SK-N-SH treated with all-trans-retinoic acid at 6 μM for 48 hours (cell line): ENCODE results near the gene PDE7B.

Source experiments
- ATAC-seq: fragments of 200-7000 bp; cut with Tn5 transposase; 3 replicates; pipeline ENCODE4 v1.9.1; 2020; ENCODE audit warnings: mild to moderate bottlenecking, moderate library complexity
- ARNTL ChIP-seq: fragments of 450-650 bp; formaldehyde crosslinking; IDR thresholded peaks from 2 replicates; pipeline ENCODE4 v1.5.0; 2020; ENCODE audit warnings: low read depth, mild to moderate bottlenecking, moderate library complexity, borderline replicate concordance
- BACH2 ChIP-seq: fragments of 250-450 bp; sonication (Bioruptor Pico); IDR thresholded peaks from 2 replicates; pipeline ENCODE4 v1.9.0; 2021; ENCODE audit warnings: mild to moderate bottlenecking, borderline replicate concordance
- CSDC2 ChIP-seq: fragments of 250-450 bp; sonication (Bioruptor Pico); IDR thresholded peaks from 2 replicates; pipeline ENCODE4 v1.5.0; 2020; ENCODE audit warnings: mild to moderate bottlenecking, moderate library complexity
- ESRRG ChIP-seq: fragments of 250-450 bp; sonication (Bioruptor Pico); IDR thresholded peaks from 2 replicates; pipeline ENCODE4 v1.6.1; 2021; ENCODE audit warnings: mild to moderate bottlenecking
- GLIS3 ChIP-seq: fragments of 250-450 bp; sonication (Bioruptor Pico); IDR thresholded peaks from 2 replicates; pipeline ENCODE4 v1.5.0; 2020; ENCODE audit warnings: mild to moderate bottlenecking, moderate library complexity
- ISL1 ChIP-seq: fragments of 250-450 bp; sonication (Bioruptor Pico); IDR thresholded peaks from 2 replicates; pipeline ENCODE4 v2.1.2; 2022; ENCODE audit warnings: mild to moderate bottlenecking, moderate library complexity
- OSR1 ChIP-seq: fragments of 250-450 bp; sonication (Bioruptor Pico); IDR thresholded peaks from 2 replicates; pipeline ENCODE4 v1.8.0; 2022; ENCODE audit warnings: moderate library complexity, mild to moderate bottlenecking, inconsistent platforms
- PPARA ChIP-seq: fragments of 250-450 bp; sonication (Bioruptor Pico); IDR thresholded peaks from 2 replicates; pipeline ENCODE4 v1.5.0; 2020; ENCODE audit warnings: mild to moderate bottlenecking, borderline replicate concordance
- SNAI2 ChIP-seq: fragments of 250-450 bp; sonication (Bioruptor Pico); IDR thresholded peaks from 2 replicates; pipeline ENCODE4 v1.5.0; 2020; ENCODE audit warnings: mild to moderate bottlenecking, moderate library complexity
- TCF4 ChIP-seq: fragments of 250-450 bp; sonication (Bioruptor Pico); IDR thresholded peaks from 2 replicates; pipeline ENCODE4 v1.8.0; 2021; ENCODE audit warnings: mild to moderate bottlenecking, moderate library complexity, borderline replicate concordance
- TOX ChIP-seq: fragments of 250-450 bp; sonication (Bioruptor Pico); IDR thresholded peaks from 2 replicates; pipeline ENCODE4 v1.8.0; 2021; ENCODE audit warnings: mild to moderate bottlenecking, moderate library complexity, borderline replicate concordance
- ZFP3 ChIP-seq: fragments of 250-450 bp; sonication (Bioruptor Pico); IDR thresholded peaks from 2 replicates; pipeline ENCODE4 v1.5.0; 2020; ENCODE audit warnings: mild to moderate bottlenecking, moderate library complexity
- ZFP30 ChIP-seq: fragments of 450-650 bp; formaldehyde crosslinking; IDR thresholded peaks from 2 replicates; pipeline ENCODE4 v1.5.0; 2022; ENCODE audit warnings: mild to moderate bottlenecking, moderate library complexity
- ZNF565 ChIP-seq: fragments of 450-650 bp; formaldehyde crosslinking; conservative IDR thresholded peaks from 2 replicates; pipeline ENCODE4 v1.5.0; 2020; ENCODE audit warnings: low read depth, mild to moderate bottlenecking, moderate library complexity
- ZNF70 ChIP-seq: fragments of 450-650 bp; formaldehyde crosslinking; IDR thresholded peaks from 2 replicates; pipeline ENCODE4 v1.5.0; 2020; ENCODE audit warnings: mild to moderate bottlenecking, moderate library complexity
- ZNF8 ChIP-seq: fragments of 450-650 bp; formaldehyde crosslinking; IDR thresholded peaks from 2 replicates; pipeline ENCODE4 v1.5.0; 2020; ENCODE audit warnings: mild to moderate bottlenecking, moderate library complexity
- TF ChIP-seq, protein P1 (sequence below): fragments of 250-450 bp; sonication (Bioruptor Pico); IDR thresholded peaks from 2 replicates; pipeline ENCODE4 v1.5.0; 2020; ENCODE audit warnings: mild to moderate bottlenecking, moderate library complexity
- TF ChIP-seq, protein P2 (sequence below): fragments of 250-450 bp; sonication (Bioruptor Pico); IDR thresholded peaks from 2 replicates; pipeline ENCODE4 v1.8.0; 2021; ENCODE audit warnings: low read depth, mild to moderate bottlenecking, moderate library complexity, borderline replicate concordance
- TF ChIP-seq, protein P3 (sequence below): fragments of 250-450 bp; sonication (Bioruptor Pico); IDR thresholded peaks from 2 replicates; pipeline ENCODE4 v1.8.0; 2020; ENCODE audit warnings: mild to moderate bottlenecking, moderate library complexity, borderline replicate concordance
- TF ChIP-seq, protein P4 (sequence below): fragments of 250-450 bp; sonication (Bioruptor Pico); IDR thresholded peaks from 2 replicates; pipeline ENCODE4 v1.5.1; 2020; ENCODE audit warnings: low read depth, mild to moderate bottlenecking, moderate library complexity
- TF ChIP-seq, protein P5 (sequence below): fragments of 250-450 bp; sonication (Bioruptor Pico); IDR thresholded peaks from 2 replicates; pipeline ENCODE4 v1.5.1; 2021; ENCODE audit warnings: mild to moderate bottlenecking, moderate library complexity

Gene PDE7B

DNA sequence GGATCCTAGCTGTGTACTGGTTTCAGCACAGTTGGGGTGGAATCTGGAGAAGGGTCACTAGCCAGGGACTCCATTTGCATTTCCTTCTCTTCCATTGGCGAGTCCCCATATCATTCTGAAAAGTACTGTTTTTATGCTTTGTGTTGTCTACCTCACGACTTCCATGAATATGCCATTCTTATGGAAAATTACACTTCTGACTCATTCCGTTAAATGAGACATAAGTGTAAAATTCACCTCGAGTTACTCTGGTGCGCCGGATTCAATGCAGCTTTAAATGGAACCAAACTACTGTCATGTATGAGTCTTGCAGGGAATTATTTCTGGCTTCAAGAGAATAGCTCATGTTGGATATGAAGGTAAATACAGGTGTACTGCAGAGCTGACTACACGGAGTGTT, 99.2 kb downstream of the PDE7B start:
- ATAC-seq = no peak
- no peak for TF ChIP-seq TOX (CRISPR knock-in tag)
- TF ChIP-seq, protein P1, sequence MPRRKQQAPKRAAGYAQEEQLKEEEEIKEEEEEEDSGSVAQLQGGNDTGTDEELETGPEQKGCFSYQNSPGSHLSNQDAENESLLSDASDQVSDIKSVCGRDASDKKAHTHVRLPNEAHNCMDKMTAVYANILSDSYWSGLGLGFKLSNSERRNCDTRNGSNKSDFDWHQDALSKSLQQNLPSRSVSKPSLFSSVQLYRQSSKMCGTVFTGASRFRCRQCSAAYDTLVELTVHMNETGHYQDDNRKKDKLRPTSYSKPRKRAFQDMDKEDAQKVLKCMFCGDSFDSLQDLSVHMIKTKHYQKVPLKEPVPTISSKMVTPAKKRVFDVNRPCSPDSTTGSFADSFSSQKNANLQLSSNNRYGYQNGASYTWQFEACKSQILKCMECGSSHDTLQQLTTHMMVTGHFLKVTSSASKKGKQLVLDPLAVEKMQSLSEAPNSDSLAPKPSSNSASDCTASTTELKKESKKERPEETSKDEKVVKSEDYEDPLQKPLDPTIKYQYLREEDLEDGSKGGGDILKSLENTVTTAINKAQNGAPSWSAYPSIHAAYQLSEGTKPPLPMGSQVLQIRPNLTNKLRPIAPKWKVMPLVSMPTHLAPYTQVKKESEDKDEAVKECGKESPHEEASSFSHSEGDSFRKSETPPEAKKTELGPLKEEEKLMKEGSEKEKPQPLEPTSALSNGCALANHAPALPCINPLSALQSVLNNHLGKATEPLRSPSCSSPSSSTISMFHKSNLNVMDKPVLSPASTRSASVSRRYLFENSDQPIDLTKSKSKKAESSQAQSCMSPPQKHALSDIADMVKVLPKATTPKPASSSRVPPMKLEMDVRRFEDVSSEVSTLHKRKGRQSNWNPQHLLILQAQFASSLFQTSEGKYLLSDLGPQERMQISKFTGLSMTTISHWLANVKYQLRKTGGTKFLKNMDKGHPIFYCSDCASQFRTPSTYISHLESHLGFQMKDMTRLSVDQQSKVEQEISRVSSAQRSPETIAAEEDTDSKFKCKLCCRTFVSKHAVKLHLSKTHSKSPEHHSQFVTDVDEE = no peak
- TF ChIP-seq ISL1 (CRISPR knock-in tag) = no peak
- TF ChIP-seq, protein P2, sequence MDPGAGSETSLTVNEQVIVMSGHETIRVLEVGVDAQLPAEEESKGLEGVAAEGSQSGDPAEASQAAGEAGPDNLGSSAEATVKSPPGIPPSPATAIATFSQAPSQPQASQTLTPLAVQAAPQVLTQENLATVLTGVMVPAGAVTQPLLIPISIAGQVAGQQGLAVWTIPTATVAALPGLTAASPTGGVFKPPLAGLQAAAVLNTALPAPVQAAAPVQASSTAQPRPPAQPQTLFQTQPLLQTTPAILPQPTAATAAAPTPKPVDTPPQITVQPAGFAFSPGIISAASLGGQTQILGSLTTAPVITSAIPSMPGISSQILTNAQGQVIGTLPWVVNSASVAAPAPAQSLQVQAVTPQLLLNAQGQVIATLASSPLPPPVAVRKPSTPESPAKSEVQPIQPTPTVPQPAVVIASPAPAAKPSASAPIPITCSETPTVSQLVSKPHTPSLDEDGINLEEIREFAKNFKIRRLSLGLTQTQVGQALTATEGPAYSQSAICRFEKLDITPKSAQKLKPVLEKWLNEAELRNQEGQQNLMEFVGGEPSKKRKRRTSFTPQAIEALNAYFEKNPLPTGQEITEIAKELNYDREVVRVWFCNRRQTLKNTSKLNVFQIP = no peak
- TF ChIP-seq PPARA (CRISPR knock-in tag) = no peak
- TF ChIP-seq CSDC2 = no peak
- no peak for TF ChIP-seq ZNF70 (CRISPR knock-in tag)
- no peak for TF ChIP-seq ZFP3
- TF ChIP-seq OSR1 = no peak
- no peak for TF ChIP-seq BACH2 (CRISPR knock-in tag)
- no peak for TF ChIP-seq ZNF8 (CRISPR knock-in tag)
- no peak for TF ChIP-seq TCF4
- TF ChIP-seq ESRRG (CRISPR knock-in tag) = no peak
- no peak for TF ChIP-seq ZFP30 (CRISPR knock-in tag)
- TF ChIP-seq, protein P3, sequence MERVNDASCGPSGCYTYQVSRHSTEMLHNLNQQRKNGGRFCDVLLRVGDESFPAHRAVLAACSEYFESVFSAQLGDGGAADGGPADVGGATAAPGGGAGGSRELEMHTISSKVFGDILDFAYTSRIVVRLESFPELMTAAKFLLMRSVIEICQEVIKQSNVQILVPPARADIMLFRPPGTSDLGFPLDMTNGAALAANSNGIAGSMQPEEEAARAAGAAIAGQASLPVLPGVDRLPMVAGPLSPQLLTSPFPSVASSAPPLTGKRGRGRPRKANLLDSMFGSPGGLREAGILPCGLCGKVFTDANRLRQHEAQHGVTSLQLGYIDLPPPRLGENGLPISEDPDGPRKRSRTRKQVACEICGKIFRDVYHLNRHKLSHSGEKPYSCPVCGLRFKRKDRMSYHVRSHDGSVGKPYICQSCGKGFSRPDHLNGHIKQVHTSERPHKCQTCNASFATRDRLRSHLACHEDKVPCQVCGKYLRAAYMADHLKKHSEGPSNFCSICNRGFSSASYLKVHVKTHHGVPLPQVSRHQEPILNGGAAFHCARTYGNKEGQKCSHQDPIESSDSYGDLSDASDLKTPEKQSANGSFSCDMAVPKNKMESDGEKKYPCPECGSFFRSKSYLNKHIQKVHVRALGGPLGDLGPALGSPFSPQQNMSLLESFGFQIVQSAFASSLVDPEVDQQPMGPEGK (CRISPR knock-in tag) = no peak
- no peak for TF ChIP-seq GLIS3

DNA sequence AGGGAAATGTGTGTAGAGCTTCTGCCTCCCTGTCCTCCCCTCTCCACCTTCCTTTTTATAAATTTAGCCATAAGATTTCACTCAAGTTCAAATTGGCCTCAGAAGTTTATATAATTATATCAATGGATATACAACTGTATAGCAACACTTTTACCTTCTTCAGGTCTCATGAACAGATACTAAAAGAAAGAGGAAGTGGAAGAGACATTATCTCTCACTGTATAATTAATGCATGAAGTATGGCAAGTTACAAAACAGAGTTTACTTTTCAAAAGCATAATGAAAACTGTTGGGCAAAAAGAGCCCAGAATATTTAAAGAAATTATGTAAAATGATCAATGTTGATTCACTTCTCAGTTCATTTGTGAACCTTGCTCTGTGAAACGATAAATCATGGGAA, 99.7 kb downstream of the PDE7B start:
- no peak for TF ChIP-seq ZFP30 (CRISPR knock-in tag)
- no peak for TF ChIP-seq ISL1 (CRISPR knock-in tag)
- TF ChIP-seq, protein P1 = no peak
- ATAC-seq = no peak

DNA sequence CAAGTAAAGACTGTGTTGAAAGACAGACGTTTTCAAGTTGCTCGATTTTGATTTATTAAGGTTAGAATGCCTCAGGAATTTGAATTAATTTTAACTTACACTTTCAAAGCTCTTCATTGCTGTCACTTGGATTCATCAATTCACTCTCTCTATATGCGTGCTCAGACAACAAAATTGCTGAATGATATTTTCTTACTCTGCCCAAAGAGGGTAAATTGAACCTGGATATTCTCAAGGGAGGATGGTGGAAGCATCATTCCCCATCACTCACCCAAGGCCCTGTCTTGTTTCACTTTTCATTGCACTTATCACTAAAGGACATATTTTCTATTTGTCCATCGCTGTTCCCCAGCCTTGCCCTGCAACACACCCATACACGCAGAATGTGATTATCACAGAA, 102.3 kb downstream of the PDE7B start:
- no peak for ATAC-seq
- TF ChIP-seq TCF4 (no peak), CSDC2 (no peak), ARNTL (CRISPR knock-in tag) (no peak), ZNF565 (CRISPR knock-in tag) (no peak), ZFP3 (no peak), ZFP30 (CRISPR knock-in tag) (no peak), SNAI2 (CRISPR knock-in tag) (no peak), GLIS3 (no peak), ZNF8 (CRISPR knock-in tag) (no peak), PPARA (CRISPR knock-in tag) (no peak), BACH2 (CRISPR knock-in tag) (no peak)
- TF ChIP-seq, protein P3 (CRISPR knock-in tag) = no peak
- TF ChIP-seq, protein P4, sequence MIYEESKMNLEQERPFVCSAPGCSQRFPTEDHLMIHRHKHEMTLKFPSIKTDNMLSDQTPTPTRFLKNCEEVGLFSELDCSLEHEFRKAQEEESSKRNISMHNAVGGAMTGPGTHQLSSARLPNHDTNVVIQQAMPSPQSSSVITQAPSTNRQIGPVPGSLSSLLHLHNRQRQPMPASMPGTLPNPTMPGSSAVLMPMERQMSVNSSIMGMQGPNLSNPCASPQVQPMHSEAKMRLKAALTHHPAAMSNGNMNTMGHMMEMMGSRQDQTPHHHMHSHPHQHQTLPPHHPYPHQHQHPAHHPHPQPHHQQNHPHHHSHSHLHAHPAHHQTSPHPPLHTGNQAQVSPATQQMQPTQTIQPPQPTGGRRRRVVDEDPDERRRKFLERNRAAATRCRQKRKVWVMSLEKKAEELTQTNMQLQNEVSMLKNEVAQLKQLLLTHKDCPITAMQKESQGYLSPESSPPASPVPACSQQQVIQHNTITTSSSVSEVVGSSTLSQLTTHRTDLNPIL = no peak
- TF ChIP-seq, protein P5, sequence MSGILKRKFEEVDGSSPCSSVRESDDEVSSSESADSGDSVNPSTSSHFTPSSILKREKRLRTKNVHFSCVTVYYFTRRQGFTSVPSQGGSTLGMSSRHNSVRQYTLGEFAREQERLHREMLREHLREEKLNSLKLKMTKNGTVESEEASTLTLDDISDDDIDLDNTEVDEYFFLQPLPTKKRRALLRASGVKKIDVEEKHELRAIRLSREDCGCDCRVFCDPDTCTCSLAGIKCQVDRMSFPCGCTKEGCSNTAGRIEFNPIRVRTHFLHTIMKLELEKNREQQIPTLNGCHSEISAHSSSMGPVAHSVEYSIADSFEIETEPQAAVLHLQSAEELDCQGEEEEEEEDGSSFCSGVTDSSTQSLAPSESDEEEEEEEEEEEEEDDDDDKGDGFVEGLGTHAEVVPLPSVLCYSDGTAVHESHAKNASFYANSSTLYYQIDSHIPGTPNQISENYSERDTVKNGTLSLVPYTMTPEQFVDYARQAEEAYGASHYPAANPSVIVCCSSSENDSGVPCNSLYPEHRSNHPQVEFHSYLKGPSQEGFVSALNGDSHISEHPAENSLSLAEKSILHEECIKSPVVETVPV (CRISPR knock-in tag) = no peak
- TF ChIP-seq, protein P2 = no peak
